PC-9 (cell line): ENCODE measurements around the gene PRDM15. TPM values are rescaled to one million over a fixed set of nuclear protein-coding genes. Genes with fewer than 3 reads are reported as not detected.
A peak's percentile ranks its signal among the peaks of the same experiment; 100 is the strongest.

Experiments used
- BruUV-seq: library from RNA; stranded (reverse); fragments of 400-500 nt; replicated peaks from 2 replicates; lab custom pipeline; 2021; lab: Mats Ljungman, UMichigan
- CTCF ChIA-PET: fragments of 300-600 bp; sonication (Branson Sonifier 250); formaldehyde crosslinking; loops from one replicate; lab custom pipeline; 2022; ENCODE audit warnings: antibody characterized with exemption; lab: Charles Lee
- POLR2A ChIA-PET: fragments of 300-600 bp; sonication (Branson Sonifier 250); formaldehyde crosslinking; loops from one replicate; lab custom pipeline; 2022; ENCODE audit warnings: antibody characterized with exemption; ENCODE audit not compliant: unreplicated experiment; lab: Charles Lee
- DNase-seq, 2 experiments: peaks; one replicate each; pipeline versions ENCODE4 v3.0.0 to v3.0.0-alpha.2; 2015 to 2022; ENCODE audit warnings: mixed read lengths in 1 of 2
- H2AFZ ChIP-seq: fragments of 200-600 bp; sonication (generic); 2 replicates; pipeline ENCODE4 v1.8.1; 2017; ENCODE audit warnings: antibody characterized with exemption
- H3F3A ChIP-seq: fragments of 200-600 bp; sonication (generic); 2 replicates; pipeline ENCODE4 v1.8.1; 2017; ENCODE audit warnings: antibody characterized with exemption, mild to moderate bottlenecking, low read depth; ENCODE audit not compliant: insufficient read depth
- H3K27ac ChIP-seq: fragments of 200-600 bp; sonication (generic); 2 replicates; pipeline ENCODE4 v1.6.1; 2016; ENCODE audit warnings: mixed run types
- H3K27me3 ChIP-seq: fragments of 200-600 bp; sonication (generic); 2 replicates; pipeline ENCODE4 v1.6.1; 2016; ENCODE audit warnings: low read depth, mixed run types; ENCODE audit not compliant: insufficient read depth
- H3K36me3 ChIP-seq: fragments of 200-600 bp; sonication (generic); 2 replicates; pipeline ENCODE4 v1.6.1; 2016; ENCODE audit warnings: low read depth, mixed run types
- H3K4me1 ChIP-seq: fragments of 200-600 bp; sonication (generic); replicated peaks from 2 replicates; pipeline ENCODE4 v1.6.1; 2016; ENCODE audit warnings: mixed run types; ENCODE audit not compliant: insufficient read depth
- H3K4me2 ChIP-seq: fragments of 200-600 bp; sonication (generic); 2 replicates; pipeline ENCODE4 v1.6.1; 2017; ENCODE audit warnings: mixed run types
- H3K4me3 ChIP-seq: fragments of 200-600 bp; sonication (generic); 2 replicates; pipeline ENCODE4 v1.6.1; 2016; ENCODE audit warnings: mixed run types
- H3K79me2 ChIP-seq: fragments of 200-600 bp; sonication (generic); 2 replicates; pipeline ENCODE4 v1.6.1; 2017; ENCODE audit warnings: low read depth, mixed run types
- H3K9me2 ChIP-seq: fragments of 200-600 bp; sonication (generic); 2 replicates; pipeline ENCODE4 v1.8.1; 2017; ENCODE audit warnings: mild to moderate bottlenecking; ENCODE audit not compliant: insufficient read depth
- H3K9me3 ChIP-seq: fragments of 200-600 bp; sonication (generic); 2 replicates; pipeline ENCODE4 v1.8.1; 2016; ENCODE audit warnings: low read depth; ENCODE audit not compliant: insufficient read depth
- H4K20me1 ChIP-seq: fragments of 200-600 bp; sonication (generic); 2 replicates; pipeline ENCODE4 v1.8.1; 2017; ENCODE audit not compliant: insufficient read depth
- CTCF ChIP-seq: fragments of 200-600 bp; sonication (generic); conservative IDR thresholded peaks from 2 replicates; pipeline ENCODE4 v1.6.1; 2017; ENCODE audit warnings: mixed run types, antibody characterized with exemption, mild to moderate bottlenecking, moderate library complexity
- EZH2 ChIP-seq: fragments of 200-600 bp; sonication (generic); IDR thresholded peaks from 2 replicates; pipeline ENCODE4 v1.8.0; 2017; ENCODE audit warnings: antibody characterized with exemption, low read depth
- intact Hi-C: fragments of 100-400 bp; cut with micrococcal nuclease; formaldehyde crosslinking; loops from one replicate; pipeline ENCODE4 v1.10.0; 2022; ENCODE audit not compliant: unreplicated experiment
- total RNA-seq: library from RNA; stranded (reverse); gene quantifications from 2 replicates; pipeline ENCODE4 v1.2.3, GENCODE V29; 2021

Gene PRDM15
- total RNA-seq, 1 experiment from 2014 or later = 8.8 TPM

GRCh38 chr21:41777951-41778815, 101.0 kb downstream of the PRDM15 start:
- no peaks in the 10 kb centered on the region for H3K27me3 ChIP-seq
- 0 out of 2 replicates have a peak, but pooled peaks cover 4% of the 10 kb centered on the region for H3K79me2 ChIP-seq
- ChIA-PET CTCF (interaction anchor here (0.7 to 1.6 kb wide), 5 partner anchors 100 to 271 kb away, joined by 3 to 14 read pairs (median 3); no protein-coding TSS in a partner anchor), POLR2A (interaction anchor here (0.8 kb wide), 1 partner anchor 100 kb away, joined by 4 read pairs; no protein-coding TSS in a partner anchor)
- H3K4me2 ChIP-seq = peak overlapping the region; percentile 61
- no peaks in the 10 kb centered on the region for H4K20me1 ChIP-seq
- DNase-seq = peak; percentile 62 to 81
- H3F3A ChIP-seq = peaks cover 10% of the 10 kb centered on the region; the same call in 1 of the 2 replicates
- peaks cover 41% of the 10 kb centered on the region for H3K4me1 ChIP-seq
- H3K4me3 ChIP-seq = no peak overlapping the region
- no TSS peak for BruUV-seq
- intact Hi-C loops = loop anchor here (1.0 to 2.0 kb wide), 3 partner anchors 39 to 166 kb away; no protein-coding TSS in a partner anchor
- no peaks in the 10 kb centered on the region for H3K9me3 ChIP-seq
- H3K9me2 ChIP-seq = no peaks in the 10 kb centered on the region
- no peaks in the 10 kb centered on the region for H3K36me3 ChIP-seq
- no peak overlapping the region for H2AFZ ChIP-seq
- no peak for TF ChIP-seq EZH2
- peak; percentile 75 for TF ChIP-seq CTCF
- peak overlapping the region; percentile 13; the same call in 1 of the 2 replicates for H3K27ac ChIP-seq

GRCh38 chr21:41776778-41777177, 102.4 kb downstream of the PRDM15 start:
- intact Hi-C loops = no loop called here
- no peak for TF ChIP-seq CTCF
- no peak for TF ChIP-seq EZH2
- no TSS peak for BruUV-seq

GRCh38 chr21:41775149-41775472, 104.0 kb downstream of the PRDM15 start:
- DNase-seq = no peak
- Histone ChIP-seq H3K4me2 (no peak overlapping the region), H3F3A (no peaks in the 10 kb centered on the region), H3K27me3 (no peaks in the 10 kb centered on the region), H2AFZ (no peak overlapping the region), H4K20me1 (no peaks in the 10 kb centered on the region), H3K36me3 (no peaks in the 10 kb centered on the region), H3K27ac (no peak overlapping the region), H3K4me1 (peaks cover 35% of the 10 kb centered on the region), H3K9me3 (no peaks in the 10 kb centered on the region), H3K9me2 (no peaks in the 10 kb centered on the region), H3K79me2 (0 out of 2 replicates have a peak, but pooled peaks cover 4% of the 10 kb centered on the region), H3K4me3 (no peak overlapping the region)
- POLR2A ChIA-PET = no interaction called here
- intact Hi-C loops = no loop called here
- CTCF ChIA-PET = no interaction called here
- no TSS peak for BruUV-seq
- no peak for TF ChIP-seq EZH2
- no peak for TF ChIP-seq CTCF

More at GRCh38 chr21:41776778-41777177, 102.4 kb downstream of the PRDM15 start:
- H3K4me3 ChIP-seq = no peak overlapping the region
- ChIA-PET POLR2A (interaction anchor here (0.6 to 1.0 kb wide), 3 partner anchors 54 to 98 kb away, joined by 3 to 4 read pairs (median 3); no protein-coding TSS in a partner anchor), CTCF (interaction anchor here (1.0 kb wide), 1 partner anchor 16 kb away, joined by 3 read pairs; no protein-coding TSS in a partner anchor)
- H3F3A ChIP-seq = no peaks in the 10 kb centered on the region; the same call in 1 of the 2 replicates
- no peaks in the 10 kb centered on the region for H3K9me3 ChIP-seq
- no peaks in the 10 kb centered on the region for H3K9me2 ChIP-seq
- H3K4me2 ChIP-seq = no peak overlapping the region
- 0 out of 2 replicates have a peak, but pooled peaks cover 4% of the 10 kb centered on the region for H3K79me2 ChIP-seq
- no peak for DNase-seq
- peaks cover 31% of the 10 kb centered on the region for H3K4me1 ChIP-seq
- H3K36me3 ChIP-seq = no peaks in the 10 kb centered on the region
- H2AFZ ChIP-seq = no peak overlapping the region
- no peak overlapping the region for H3K27ac ChIP-seq
- H3K27me3 ChIP-seq = no peaks in the 10 kb centered on the region
- no peaks in the 10 kb centered on the region for H4K20me1 ChIP-seq
